Keratinocyte (primary cell): ENCODE data around the gene CLEC16A. TPM values are rescaled to one million over a fixed set of nuclear protein-coding genes. Genes with fewer than 3 reads are reported as not detected.

Experiments used
- DNase-seq: peaks from one replicate; pipeline ENCODE4 v3.0.0-alpha.2; 2011; ENCODE audit warnings: low read depth, missing footprints, low spot score
- FAIRE-seq: peaks from 2 replicates; lab custom pipeline; 2011; peaks lifted over from hg19 to GRCh38; lab: Jason Lieb, UNC
- H2AFZ ChIP-seq: 2 replicates; pipeline ENCODE4 v1.6.0; 2012; ENCODE audit warnings: low read length, control low read depth, inconsistent platforms; ENCODE audit not compliant: control insufficient read depth
- H3K27ac ChIP-seq: 2 replicates; pipeline ENCODE4 v1.5.1; 2011; ENCODE audit warnings: low read length; ENCODE audit not compliant: control insufficient read depth, insufficient read depth
- H3K27me3 ChIP-seq: 3 replicates; pipeline ENCODE4 v1.6.0; 2011; ENCODE audit warnings: low read length; ENCODE audit not compliant: control insufficient read depth, insufficient read depth; ENCODE audit errors: extremely low read depth
- H3K36me3 ChIP-seq, 2 experiments: 2 replicates in 1 of 2; 3 replicates in 1 of 2; pipeline ENCODE4 v1.5.1; 2011; ENCODE audit warnings: low read length in 2 of 2, mild to moderate bottlenecking in 1 of 2; ENCODE audit not compliant: control insufficient read depth in 2 of 2, insufficient read depth in 2 of 2; ENCODE audit errors: extremely low read depth in 1 of 2
- H3K4me1 ChIP-seq: 3 replicates; pipeline ENCODE4 v1.5.1; 2011; ENCODE audit warnings: low read length; ENCODE audit not compliant: control insufficient read depth, insufficient read depth; ENCODE audit errors: extremely low read depth
- H3K4me2 ChIP-seq: 3 replicates; pipeline ENCODE4 v1.6.0; 2011; ENCODE audit warnings: low read depth, low read length; ENCODE audit not compliant: control insufficient read depth, insufficient read depth; ENCODE audit errors: extremely low read depth
- H3K4me3 ChIP-seq, 3 experiments: fragments of 200-600 bp in 1 of 3; sonication (generic) in 1 of 3; 2 replicates in 2 of 3; 3 replicates in 1 of 3; pipeline ENCODE4 v1.5.1; 2011 to 2016; ENCODE audit warnings: low read length in 3 of 3, mild to moderate bottlenecking in 3 of 3, control low read depth in 2 of 3, inconsistent platforms in 1 of 3, low read depth in 1 of 3, mixed read lengths in 1 of 3, mixed run types in 1 of 3, moderate library complexity in 1 of 3; ENCODE audit not compliant: control insufficient read depth in 2 of 3, insufficient read depth in 2 of 3; ENCODE audit errors: extremely low read depth in 1 of 3
- H3K79me2 ChIP-seq: 2 replicates; pipeline ENCODE4 v1.6.0; 2012; ENCODE audit warnings: low read length; ENCODE audit not compliant: control insufficient read depth, insufficient read depth
- H3K9ac ChIP-seq: 3 replicates; pipeline ENCODE4 v1.6.0; 2011; ENCODE audit warnings: low read length; ENCODE audit not compliant: control insufficient read depth, insufficient read depth; ENCODE audit errors: extremely low read depth
- H3K9me1 ChIP-seq: 3 replicates; pipeline ENCODE4 v1.6.0; 2011; ENCODE audit warnings: low read length; ENCODE audit not compliant: control insufficient read depth, insufficient read depth; ENCODE audit errors: extremely low read depth
- H3K9me3 ChIP-seq: 2 replicates; pipeline ENCODE4 v1.5.1; 2012; ENCODE audit warnings: low read depth, low read length; ENCODE audit not compliant: control insufficient read depth
- H4K20me1 ChIP-seq: 3 replicates; pipeline ENCODE4 v1.6.0; 2011; ENCODE audit warnings: low read length; ENCODE audit not compliant: control insufficient read depth, insufficient read depth; ENCODE audit errors: extremely low read depth
- CTCF ChIP-seq, 3 experiments: IDR thresholded peaks in 1 of 3; conservative IDR thresholded peaks in 1 of 3; optimal IDR thresholded peaks in 1 of 3; 2 replicates in 2 of 3; 3 replicates in 1 of 3; pipeline versions ENCODE3 to v1.5.1; 2011; ENCODE audit warnings: low read length in 3 of 3, mild to moderate bottlenecking in 3 of 3, moderate library complexity in 2 of 3, control low read depth in 1 of 3, inconsistent platforms in 1 of 3; ENCODE audit not compliant: insufficient read depth in 2 of 3; ENCODE audit errors: extremely low read depth in 1 of 3
- EZH2 ChIP-seq: IDR thresholded peaks from one replicate; pipeline ENCODE4 v1.6.1; 2012; ENCODE audit warnings: inconsistent platforms, mild to moderate bottlenecking, low read length, moderate library complexity
- dilution Hi-C: fragments of 300-500 bp; cut with MboI; formaldehyde crosslinking; loops from one replicate; pipeline ENCODE4 v1.7.0; 2020; ENCODE audit warnings: low sequenced_read_pairs; ENCODE audit not compliant: extremely low pct_ligation_motif_present
- polyA plus RNA-seq, 5 experiments: library from polyadenylated mRNA; depleted of rRNA in 3 of 5; stranded (reverse) in 3 of 5; stranded (forward) in 1 of 5; unstranded in 1 of 5; fragments of >200 nt; gene quantifications; 1 replicate in 1 of 5; 2 replicates in 3 of 5; 3 replicates in 1 of 5; pipeline versions ENCODE4 v1.2.1 to v1.2.3, GENCODE V29; 2011 to 2012; ENCODE audit warnings: missing spikeins in 2 of 5, low read depth in 1 of 5, low replicate concordance in 1 of 5

Gene CLEC16A
- polyA plus RNA-seq, 1 donor (not counting 4 experiments of a cell fraction or from before 2014, with no cell fraction given): 9.5 TPM

DNA sequence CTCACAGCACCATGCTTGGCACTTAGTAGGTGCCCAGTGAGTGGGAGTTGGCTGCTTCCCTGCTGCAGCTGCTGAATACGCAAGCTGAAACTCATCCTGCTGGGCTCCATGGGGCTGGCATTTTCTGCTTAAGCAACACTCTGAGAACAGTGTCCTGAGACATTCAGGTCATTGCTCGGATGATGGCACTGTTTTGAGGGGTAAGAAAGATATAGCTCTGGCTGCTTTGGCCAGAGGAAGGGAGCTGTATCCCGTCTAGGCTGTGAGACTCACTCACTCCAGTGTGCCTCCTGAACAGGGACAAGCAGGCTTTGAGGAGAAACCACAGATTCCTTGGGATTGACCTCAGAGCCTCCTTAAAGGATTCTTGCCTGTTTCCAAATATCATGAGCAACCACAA is 120.5 kb downstream of the CLEC16A start:
- dilution Hi-C loops: no loop called here
- no peak for TF ChIP-seq EZH2
- no peak for TF ChIP-seq CTCF (optimal IDR thresholded peaks at IDR 0.05 in 1 of 3, IDR thresholded peaks at IDR 0.05 in 1 of 3, conservative IDR thresholded peaks at IDR 0.05 in 1 of 3; ENCODE audit: extremely low read depth in 1 of 3, insufficient read depth in 2 of 3, low read length in 3 of 3)
- H3K79me2 ChIP-seq: no peaks in the 10 kb centered on the region
- no peak overlapping the region for H3K9ac ChIP-seq
- no peak overlapping the region for H3K4me3 ChIP-seq
- no peaks in the 10 kb centered on the region for H4K20me1 ChIP-seq
- no peaks in the 10 kb centered on the region for H3K9me3 ChIP-seq
- no peak for FAIRE-seq
- H2AFZ ChIP-seq: no peak overlapping the region
- H3K4me2 ChIP-seq: no peak overlapping the region
- no peaks in the 10 kb centered on the region for H3K27me3 ChIP-seq
- no peak for DNase-seq
- H3K9me1 ChIP-seq: no peaks in the 10 kb centered on the region
- peaks cover 8 to 11% of the 10 kb centered on the region in 2 experiments for H3K36me3 ChIP-seq
- H3K27ac ChIP-seq: no peak overlapping the region
- H3K4me1 ChIP-seq: no peaks in the 10 kb centered on the region

DNA sequence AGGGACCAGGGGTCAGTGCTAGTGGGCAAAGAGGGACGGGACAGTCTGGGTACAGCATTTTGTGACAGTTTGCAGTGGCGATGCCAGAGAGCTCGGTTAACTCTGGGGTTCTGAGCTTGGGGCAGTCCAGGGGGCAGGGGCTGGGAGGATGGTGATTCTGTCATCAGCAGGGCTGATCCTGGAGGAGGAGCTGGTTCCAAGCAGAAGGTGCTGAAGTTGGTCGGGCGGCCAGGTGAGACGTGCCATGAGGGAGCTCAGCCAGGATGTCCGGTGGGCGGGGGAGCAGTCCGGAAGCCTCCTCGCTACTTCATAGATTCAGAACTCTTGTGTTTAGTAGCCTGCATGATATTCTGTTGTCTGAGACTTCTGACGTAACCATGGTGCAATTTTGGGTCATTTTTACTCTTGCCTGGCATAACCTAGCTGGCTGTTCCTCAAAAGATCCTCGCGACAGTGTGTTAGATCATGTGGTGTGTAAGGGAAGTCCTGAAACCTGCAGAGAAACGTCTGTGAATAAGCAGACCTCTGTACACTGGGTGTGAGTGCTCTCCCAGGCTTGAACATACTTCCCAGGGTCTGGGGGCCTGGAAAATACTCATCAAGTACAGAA is 122.0 kb downstream of the CLEC16A start:
- no peak overlapping the region for H3K9ac ChIP-seq
- no peak for FAIRE-seq
- H3K9me3 ChIP-seq: no peaks in the 10 kb centered on the region
- DNase-seq: no peak
- no peak overlapping the region for H3K27ac ChIP-seq
- dilution Hi-C loops: no loop called here
- H4K20me1 ChIP-seq: no peaks in the 10 kb centered on the region
- H2AFZ ChIP-seq: no peak overlapping the region
- TF ChIP-seq EZH2 (no peak), CTCF (optimal IDR thresholded peaks at IDR 0.05 in 1 of 3, IDR thresholded peaks at IDR 0.05 in 1 of 3, conservative IDR thresholded peaks at IDR 0.05 in 1 of 3; ENCODE audit: extremely low read depth in 1 of 3, insufficient read depth in 2 of 3, low read length in 3 of 3) (no peak)
- no peaks in the 10 kb centered on the region for H3K27me3 ChIP-seq
- no peaks in the 10 kb centered on the region for H3K4me1 ChIP-seq
- no peak overlapping the region for H3K4me2 ChIP-seq
- peaks cover 8 to 13% of the 10 kb centered on the region in 2 experiments for H3K36me3 ChIP-seq
- H3K79me2 ChIP-seq: no peaks in the 10 kb centered on the region
- no peaks in the 10 kb centered on the region for H3K9me1 ChIP-seq
- H3K4me3 ChIP-seq: no peak overlapping the region
